Measurements from ENCODE around the gene ZDHHC8.

Gene ZDHHC8

DNA sequence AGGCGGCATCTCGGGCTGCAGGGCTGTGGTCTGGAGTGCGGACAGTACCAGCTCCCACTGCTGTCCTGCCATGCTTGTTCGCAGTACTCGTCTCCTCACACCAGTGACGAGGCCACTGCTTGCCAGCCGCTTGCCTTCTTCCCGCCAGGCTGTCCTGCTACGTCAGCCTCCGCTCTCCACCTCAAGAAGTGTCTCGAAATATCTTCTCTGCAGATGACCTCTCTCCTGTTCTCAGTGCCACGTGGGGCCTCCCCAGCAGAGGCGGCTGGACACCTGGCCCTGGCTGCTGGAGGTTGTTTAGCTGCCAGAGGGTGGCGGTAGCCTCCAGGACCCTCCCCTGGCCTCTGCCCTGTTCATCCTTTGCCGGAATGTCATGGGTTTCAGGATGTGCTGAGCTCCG, 22.3 kb downstream of the ZDHHC8 start:
- no peaks in the 10 kb centered on the region for H3K36me3 ChIP-seq (ENCODE audit: control insufficient read depth, low read length)
- no peaks in the 10 kb centered on the region for H3K9me3 ChIP-seq (ENCODE audit: control insufficient read depth, insufficient read depth, low read length)
- H3K4me1 ChIP-seq (ENCODE audit: control insufficient read depth, low read length), result no peaks in the 10 kb centered on the region
- no peaks in the 10 kb centered on the region for H3K79me2 ChIP-seq (ENCODE audit: control insufficient read depth, low read length)
- H3F3A ChIP-seq (ENCODE audit: control insufficient read depth, insufficient read depth), result no peaks in the 10 kb centered on the region
- no peak overlapping the region for H3K27ac ChIP-seq (ENCODE audit: low read depth, low read length)
- H4K20me1 ChIP-seq (ENCODE audit: control insufficient read depth, insufficient read depth, low read depth, low read length), result no peaks in the 10 kb centered on the region
- H3K4me2 ChIP-seq (ENCODE audit: low read length), result no peak overlapping the region
- no peak overlapping the region for H3K4me3 ChIP-seq (ENCODE audit: low read length)
- H3K27me3 ChIP-seq (ENCODE audit: control insufficient read depth, low read length), result 0 out of 2 replicates have a peak, but pooled peaks cover 3% of the 10 kb centered on the region
- no peaks in the 10 kb centered on the region for H3K9me2 ChIP-seq (replicated peaks; ENCODE audit: control insufficient read depth, low read length)
- TF ChIP-seq EZH2phosphoT487 (IDR thresholded peaks at IDR 0.05; ENCODE audit: borderline replicate concordance, low read length), result no peak

GRCh38 chr22:20154602-20155187, 23.1 kb downstream of the ZDHHC8 start:
- H4K20me1 ChIP-seq (ENCODE audit: control insufficient read depth, insufficient read depth, low read depth, low read length), result no peaks in the 10 kb centered on the region
- H3F3A ChIP-seq (ENCODE audit: control insufficient read depth, insufficient read depth), result no peaks in the 10 kb centered on the region
- 0 out of 2 replicates have a peak, but pooled peaks cover 3% of the 10 kb centered on the region for H3K27me3 ChIP-seq (ENCODE audit: control insufficient read depth, low read length)
- H3K4me2 ChIP-seq (ENCODE audit: low read length), result no peak overlapping the region
- H3K36me3 ChIP-seq (ENCODE audit: control insufficient read depth, low read length), result no peaks in the 10 kb centered on the region
- no peak overlapping the region for H3K4me3 ChIP-seq (ENCODE audit: low read length)
- H3K9me3 ChIP-seq (ENCODE audit: control insufficient read depth, insufficient read depth, low read length), result no peaks in the 10 kb centered on the region
- H3K79me2 ChIP-seq (ENCODE audit: control insufficient read depth, low read length), result no peaks in the 10 kb centered on the region
- TF ChIP-seq CTCF (IDR thresholded peaks at IDR 0.05; ENCODE audit: low read depth, low read length, poor library complexity, severe bottlenecking) (no peak), EZH2phosphoT487 (IDR thresholded peaks at IDR 0.05; ENCODE audit: borderline replicate concordance, low read length) (no peak)
- H3K9me2 ChIP-seq (replicated peaks; ENCODE audit: control insufficient read depth, low read length), result no peaks in the 10 kb centered on the region
- H3K4me1 ChIP-seq (ENCODE audit: control insufficient read depth, low read length), result no peaks in the 10 kb centered on the region
- no peak overlapping the region for H3K27ac ChIP-seq (ENCODE audit: low read depth, low read length)

DNA sequence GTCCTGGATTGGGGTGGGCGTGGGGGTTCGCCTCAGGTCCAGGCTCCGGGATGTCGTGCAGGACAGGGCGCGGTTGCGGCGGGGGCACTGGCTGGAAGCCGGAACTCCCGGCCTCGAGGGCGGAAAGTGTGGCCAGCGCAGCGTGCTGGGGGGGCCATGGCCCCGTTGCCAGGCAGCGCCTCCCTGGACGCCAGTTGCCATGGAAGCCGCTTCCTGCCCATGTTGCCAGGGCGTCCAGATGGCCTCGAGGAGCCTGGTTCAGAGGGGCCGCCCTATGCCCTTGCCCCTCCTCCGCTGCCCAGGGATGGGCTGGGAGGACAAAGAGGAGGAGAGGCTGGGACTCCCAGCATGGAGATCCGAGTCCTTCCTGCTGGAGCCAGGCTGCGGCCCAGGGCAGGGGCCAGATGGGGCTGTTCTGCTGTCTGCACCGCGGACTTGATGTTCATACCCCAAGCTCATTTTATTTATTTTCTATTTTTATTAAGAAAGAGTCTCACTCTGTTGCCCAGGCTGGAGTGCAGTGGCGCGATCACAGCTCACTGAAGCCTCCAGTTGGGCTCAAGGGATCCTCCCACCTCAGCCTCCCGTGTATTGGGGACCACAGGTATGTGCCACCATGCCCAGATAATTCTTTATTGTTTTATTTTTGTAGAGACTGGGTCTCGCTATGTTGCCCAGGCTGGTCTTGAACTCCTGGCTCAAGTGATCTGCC, 23.9 kb downstream of the ZDHHC8 start:
- no peaks in the 10 kb centered on the region for H3K9me3 ChIP-seq (ENCODE audit: control insufficient read depth, insufficient read depth, low read length)

More for the DNA sequence above, 23.9 kb downstream of the ZDHHC8 start:
- Histone ChIP-seq H3K36me3 (ENCODE audit: control insufficient read depth, low read length) (no peaks in the 10 kb centered on the region), H3K79me2 (ENCODE audit: control insufficient read depth, low read length) (no peaks in the 10 kb centered on the region), H3K9me2 (replicated peaks; ENCODE audit: control insufficient read depth, low read length) (no peaks in the 10 kb centered on the region), H3K4me3 (ENCODE audit: low read length) (no peak overlapping the region), H3K27ac (ENCODE audit: low read depth, low read length) (no peak overlapping the region), H3K27me3 (ENCODE audit: control insufficient read depth, low read length) (0 out of 2 replicates have a peak, but pooled peaks cover 3% of the 10 kb centered on the region), H3K4me2 (ENCODE audit: low read length) (no peak overlapping the region), H3K4me1 (ENCODE audit: control insufficient read depth, low read length) (no peaks in the 10 kb centered on the region), H4K20me1 (ENCODE audit: control insufficient read depth, insufficient read depth, low read depth, low read length) (no peaks in the 10 kb centered on the region), H3F3A (ENCODE audit: control insufficient read depth, insufficient read depth) (no peaks in the 10 kb centered on the region)
- TF ChIP-seq CTCF (IDR thresholded peaks at IDR 0.05; ENCODE audit: low read depth, low read length, poor library complexity, severe bottlenecking) (no peak), EZH2phosphoT487 (IDR thresholded peaks at IDR 0.05; ENCODE audit: borderline replicate concordance, low read length) (no peak)

All from DOHH2 (cell line).